ENCODE measurements around the gene ASTN2. TPM values are rescaled to one million over a fixed set of nuclear protein-coding genes. Genes with fewer than 3 reads are reported as not detected.

Gene ASTN2
- total and polyA plus RNA-seq, 9 of the 15 experiments (the other 6 are each of a cell fraction or from before 2014, with no cell fraction given): 0.56 to 3.5 (median 1.9) TPM

DNA sequence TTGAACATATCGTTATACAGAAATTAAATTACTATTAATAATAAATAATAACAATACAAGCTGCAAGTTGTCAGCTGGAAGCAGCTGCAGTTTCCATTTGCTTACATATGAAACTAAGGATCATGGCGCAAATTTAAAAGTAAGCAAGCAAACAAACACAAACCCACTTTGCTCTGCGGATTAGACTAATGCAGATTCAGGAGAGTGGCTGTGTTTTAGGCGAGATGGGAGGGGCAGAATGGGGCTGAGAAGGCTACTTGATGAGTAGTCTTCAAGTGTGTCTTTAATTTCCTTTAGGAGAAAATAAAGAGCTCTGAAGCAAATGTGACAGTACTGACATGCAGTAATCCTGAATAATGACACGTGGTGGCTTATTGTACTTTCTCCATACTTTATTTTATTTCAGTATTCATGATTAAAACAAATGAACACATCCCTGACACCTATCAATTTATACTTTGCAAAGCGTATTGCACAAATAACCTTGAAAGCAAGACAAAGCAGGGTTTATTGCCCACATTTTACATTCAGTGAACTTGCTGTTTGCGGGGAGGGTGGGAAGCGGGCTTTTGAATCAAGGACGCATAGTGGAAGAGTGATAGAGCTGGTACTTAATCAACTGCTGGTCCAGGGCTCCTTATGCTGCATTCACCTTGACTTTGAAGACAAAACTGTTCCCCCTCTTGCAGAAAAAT is 949.1 kb downstream of the ASTN2 start (continued):
- no peak for TF ChIP-seq SRF (CRISPR knock-in tag; IDR thresholded peaks at IDR 0.05)
- no peak for TF ChIP-seq NR2C2 (CRISPR knock-in tag; IDR thresholded peaks at IDR 0.05)
- TF ChIP-seq NR2C2 (tag; IDR thresholded peaks at IDR 0.05): no peak
- no peak for TF ChIP-seq TCF7 (IDR thresholded peaks at IDR 0.05; ENCODE audit: borderline replicate concordance)
- TF ChIP-seq ZNF124 (CRISPR knock-in tag; IDR thresholded peaks at IDR 0.05): no peak
- no peak for TF ChIP-seq ZNF134 (CRISPR knock-in tag; conservative IDR thresholded peaks at IDR 0.05)
- no peak for TF ChIP-seq ZNF586 (CRISPR knock-in tag; conservative IDR thresholded peaks at IDR 0.05)
- peak; percentile 58; the same call in 1 of the 2 replicates for TF ChIP-seq POLR2H (tag; IDR thresholded peaks at IDR 0.05; ENCODE audit: low read depth)
- no peak for TF ChIP-seq ARID2 (IDR thresholded peaks at IDR 0.05)
- no peak for TF ChIP-seq ZNF3 (CRISPR knock-in tag; IDR thresholded peaks at IDR 0.05)
- no peak for TF ChIP-seq COPS2 (conservative IDR thresholded peaks at IDR 0.05)
- TF ChIP-seq, protein P1, sequence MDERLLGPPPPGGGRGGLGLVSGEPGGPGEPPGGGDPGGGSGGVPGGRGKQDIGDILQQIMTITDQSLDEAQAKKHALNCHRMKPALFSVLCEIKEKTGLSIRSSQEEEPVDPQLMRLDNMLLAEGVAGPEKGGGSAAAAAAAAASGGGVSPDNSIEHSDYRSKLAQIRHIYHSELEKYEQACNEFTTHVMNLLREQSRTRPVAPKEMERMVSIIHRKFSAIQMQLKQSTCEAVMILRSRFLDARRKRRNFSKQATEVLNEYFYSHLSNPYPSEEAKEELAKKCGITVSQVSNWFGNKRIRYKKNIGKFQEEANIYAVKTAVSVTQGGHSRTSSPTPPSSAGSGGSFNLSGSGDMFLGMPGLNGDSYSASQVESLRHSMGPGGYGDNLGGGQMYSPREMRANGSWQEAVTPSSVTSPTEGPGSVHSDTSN (CRISPR knock-in tag; IDR thresholded peaks at IDR 0.05; ENCODE audit: low read depth): no peak
- TF ChIP-seq, protein P1 (tag; conservative IDR thresholded peaks at IDR 0.05; ENCODE audit: low read depth): 0 out of 2 replicates have a peak, but pooled peaks have one; percentile 10
- no peak for TF ChIP-seq PCBP1 (IDR thresholded peaks at IDR 0.05; ENCODE audit: low read depth, low read length, poor library complexity, severe bottlenecking)
- no peak for TF ChIP-seq MED1 (CRISPR knock-in tag; IDR thresholded peaks at IDR 0.05; ENCODE audit: borderline replicate concordance)
- no peak for TF ChIP-seq SNRNP70 (optimal IDR thresholded peaks at IDR 0.05; ENCODE audit: low read depth, low read length)
- no peak for TF ChIP-seq SIX5 (IDR thresholded peaks at IDR 0.05; ENCODE audit: borderline replicate concordance in 1 of 2, insufficient read depth in 1 of 2, low read depth in 1 of 2, low read length in 2 of 2)
- TF ChIP-seq, protein P2, sequence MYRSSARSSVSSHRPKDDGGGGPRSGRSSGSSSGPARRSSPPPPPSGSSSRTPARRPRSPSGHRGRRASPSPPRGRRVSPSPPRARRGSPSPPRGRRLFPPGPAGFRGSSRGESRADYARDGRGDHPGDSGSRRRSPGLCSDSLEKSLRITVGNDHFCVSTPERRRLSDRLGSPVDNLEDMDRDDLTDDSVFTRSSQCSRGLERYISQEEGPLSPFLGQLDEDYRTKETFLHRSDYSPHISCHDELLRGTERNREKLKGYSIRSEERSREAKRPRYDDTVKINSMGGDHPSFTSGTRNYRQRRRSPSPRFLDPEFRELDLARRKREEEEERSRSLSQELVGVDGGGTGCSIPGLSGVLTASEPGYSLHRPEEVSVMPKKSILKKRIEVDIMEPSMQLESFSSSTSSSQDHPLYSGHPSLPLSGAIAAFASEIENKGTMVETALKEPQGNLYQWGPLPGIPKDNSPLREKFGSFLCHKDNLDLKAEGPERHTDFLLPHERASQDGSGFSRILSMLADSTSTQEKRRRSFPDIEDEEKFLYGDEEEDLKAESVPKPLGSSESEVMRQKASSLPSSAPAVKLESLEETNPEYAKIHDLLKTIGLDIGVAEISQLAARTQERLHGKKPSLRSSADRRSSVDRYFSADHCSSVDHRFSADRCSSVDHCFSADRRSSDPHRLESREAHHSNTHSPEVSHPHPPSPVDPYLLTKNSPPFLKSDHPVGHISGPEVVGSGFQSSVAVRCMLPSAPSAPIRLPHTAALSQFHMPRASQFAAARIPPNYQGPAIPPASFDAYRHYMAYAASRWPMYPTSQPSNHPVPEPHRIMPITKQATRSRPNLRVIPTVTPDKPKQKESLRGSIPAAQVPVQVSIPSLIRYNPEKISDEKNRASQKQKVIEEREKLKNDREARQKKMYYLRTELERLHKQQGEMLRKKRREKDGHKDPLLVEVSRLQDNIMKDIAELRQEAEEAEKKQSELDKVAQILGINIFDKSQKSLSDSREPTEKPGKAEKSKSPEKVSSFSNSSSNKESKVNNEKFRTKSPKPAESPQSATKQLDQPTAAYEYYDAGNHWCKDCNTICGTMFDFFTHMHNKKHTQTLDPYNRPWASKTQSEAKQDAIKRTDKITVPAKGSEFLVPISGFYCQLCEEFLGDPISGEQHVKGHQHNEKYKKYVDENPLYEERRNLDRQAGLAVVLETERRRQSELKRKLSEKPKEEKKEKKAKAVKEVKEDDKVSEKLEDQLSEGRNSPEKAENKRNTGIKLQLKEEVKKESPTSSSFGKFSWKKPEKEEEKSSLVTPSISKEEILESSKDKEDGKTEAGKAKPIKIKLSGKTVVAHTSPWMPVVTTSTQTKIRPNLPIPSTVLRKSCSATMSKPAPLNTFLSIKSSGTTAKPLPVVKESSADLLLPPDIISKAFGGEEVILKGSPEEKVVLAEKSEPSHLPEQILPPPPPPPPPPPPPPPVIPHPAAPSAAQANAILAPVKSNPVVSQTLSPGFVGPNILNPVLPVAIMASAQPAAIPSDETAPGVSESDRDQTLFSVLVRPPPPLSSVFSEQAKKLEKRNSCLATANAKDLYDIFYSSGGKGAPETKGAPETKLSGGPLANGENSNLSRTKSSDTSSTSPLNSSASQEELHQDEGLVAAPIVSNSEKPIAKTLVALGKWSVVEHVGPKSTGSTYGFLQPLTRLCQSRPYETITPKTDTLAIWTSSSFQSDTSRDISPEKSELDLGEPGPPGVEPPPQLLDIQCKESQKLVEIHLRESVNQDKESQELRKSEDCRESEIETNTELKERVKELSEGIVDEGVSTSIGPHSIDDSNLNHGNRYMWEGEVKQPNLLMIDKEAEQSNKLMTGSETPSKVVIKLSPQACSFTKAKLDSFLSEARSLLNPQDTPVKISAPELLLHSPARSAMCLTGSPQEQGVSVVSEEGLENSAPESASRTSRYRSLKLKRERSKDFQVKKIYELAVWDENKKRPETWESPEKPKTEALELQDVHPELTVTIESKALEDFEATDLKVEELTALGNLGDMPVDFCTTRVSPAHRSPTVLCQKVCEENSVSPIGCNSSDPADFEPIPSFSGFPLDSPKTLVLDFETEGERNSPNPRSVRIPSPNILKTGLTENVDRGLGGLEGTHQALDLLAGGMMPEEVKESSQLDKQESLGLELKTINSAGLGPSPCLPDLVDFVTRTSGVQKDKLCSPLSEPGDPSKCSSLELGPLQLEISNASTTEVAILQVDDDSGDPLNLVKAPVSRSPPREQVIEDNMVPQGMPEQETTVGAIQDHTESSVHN (IDR thresholded peaks at IDR 0.05; ENCODE audit: borderline replicate concordance in 1 of 2, low read depth in 1 of 2): no peak

All from K562 (cell line).